NCI-H1694 (cell line): ENCODE results near the gene DENND4A.

Experiments used
- DNase-seq: peaks from one replicate; lab custom pipeline; 2025; lab: John Stamatoyannopoulos, UW

The DENND4A gene

GRCh38 chr15:65666257-65666656 is 125.8 kb downstream of the DENND4A start:
- no peak for DNase-seq

GRCh38 chr15:65663521-65663920 is 128.6 kb downstream of the DENND4A start:
- DNase-seq: no peak

GRCh38 chr15:65660927-65661326 is 131.2 kb downstream of the DENND4A start:
- no peak for DNase-seq

- no peak for DNase-seq
Measured at GRCh38 chr15:65659502-65660052, 132.5 kb downstream of the DENND4A start.

GRCh38 chr15:65655457-65655856 is 136.6 kb downstream of the DENND4A start:
- DNase-seq: no peak

GRCh38 chr15:65655026-65655425 is 137.1 kb downstream of the DENND4A start:
- DNase-seq: no peak

- no peak for DNase-seq
Measured at GRCh38 chr15:65653801-65654521, 138.1 kb downstream of the DENND4A start.

GRCh38 chr15:65653341-65653740 is 138.8 kb downstream of the DENND4A start:
- no peak for DNase-seq

GRCh38 chr15:65651831-65652749 is 140.0 kb downstream of the DENND4A start:
- DNase-seq: no peak

GRCh38 chr15:65651042-65651322 is 141.1 kb downstream of the DENND4A start:
- DNase-seq: no peak

GRCh38 chr15:65650312-65651041 is 141.6 kb downstream of the DENND4A start:
- DNase-seq: no peak

- no peak for DNase-seq
Measured at GRCh38 chr15:65646486-65646885, 145.6 kb downstream of the DENND4A start.

GRCh38 chr15:65645392-65645791 is 146.7 kb downstream of the DENND4A start:
- no peak for DNase-seq

- no peak for DNase-seq
Measured at GRCh38 chr15:65644282-65644681, 147.8 kb downstream of the DENND4A start.

- no peak for DNase-seq
Measured at GRCh38 chr15:65642594-65642993, 149.5 kb downstream of the DENND4A start.

- peak; percentile 66 for DNase-seq
Measured at GRCh38 chr15:65641768-65642475, 150.2 kb downstream of the DENND4A start.

- DNase-seq: no peak
Measured at GRCh38 chr15:65639509-65639908, 152.6 kb downstream of the DENND4A start.

- peak; percentile 30 for DNase-seq
Measured at GRCh38 chr15:65638681-65639089, 153.4 kb downstream of the DENND4A start.

GRCh38 chr15:65638109-65638508 is 154.0 kb downstream of the DENND4A start:
- DNase-seq: no peak

- DNase-seq: no peak
Measured at GRCh38 chr15:65634356-65634755, 157.7 kb downstream of the DENND4A start.

- DNase-seq: no peak
Measured at GRCh38 chr15:65633752-65634151, 158.3 kb downstream of the DENND4A start.
